HG03095 (cell line): Measurements from ENCODE around the gene CYB561A3.

Experiments used
- ATAC-seq: cut with Tn5 transposase; IDR thresholded peaks from one replicate; pipeline ENCODE4 v1.9.1; 2021; ENCODE audit warnings: moderate library complexity; ENCODE audit not compliant: unreplicated experiment

The CYB561A3 gene

DNA sequence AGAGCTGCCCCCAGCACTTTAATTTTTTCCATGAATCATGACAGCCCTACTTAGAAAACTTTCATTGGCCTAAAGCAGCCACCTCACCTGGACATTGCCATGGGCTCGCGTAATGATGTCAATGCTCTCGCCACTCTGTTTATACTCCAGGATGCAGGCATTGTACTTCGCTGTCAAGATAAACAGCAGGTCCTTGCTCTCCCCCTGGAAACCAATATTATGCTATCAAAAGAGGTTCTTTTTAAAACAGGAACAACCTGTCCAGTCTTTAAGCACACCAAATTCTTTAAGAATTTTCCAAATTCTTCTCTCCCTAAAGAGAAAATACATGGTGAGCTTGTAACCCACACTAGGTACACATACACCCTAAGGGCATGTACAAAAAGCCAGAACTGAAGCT is 31.8 kb downstream of the CYB561A3 start:
- no peak for ATAC-seq

DNA sequence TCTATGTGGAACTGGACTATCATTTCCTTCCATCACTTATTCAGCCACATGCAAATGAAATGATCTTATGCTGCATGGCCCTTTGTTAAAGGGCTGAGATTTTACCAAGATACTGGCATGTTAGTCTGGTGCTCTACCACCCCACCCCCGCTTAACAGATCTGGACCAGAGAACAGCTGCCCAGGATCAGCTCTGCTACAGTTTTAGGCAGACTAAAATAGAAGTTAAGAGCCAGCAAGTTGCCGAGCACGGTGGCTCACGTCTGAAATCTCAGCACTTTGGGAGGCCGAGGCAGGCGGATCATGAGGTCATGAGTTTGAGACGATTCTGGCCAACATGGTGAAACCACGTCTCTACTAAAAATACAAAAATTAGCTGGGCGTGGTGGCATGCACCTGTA is 33.3 kb downstream of the CYB561A3 start:
- ATAC-seq: no peak

DNA sequence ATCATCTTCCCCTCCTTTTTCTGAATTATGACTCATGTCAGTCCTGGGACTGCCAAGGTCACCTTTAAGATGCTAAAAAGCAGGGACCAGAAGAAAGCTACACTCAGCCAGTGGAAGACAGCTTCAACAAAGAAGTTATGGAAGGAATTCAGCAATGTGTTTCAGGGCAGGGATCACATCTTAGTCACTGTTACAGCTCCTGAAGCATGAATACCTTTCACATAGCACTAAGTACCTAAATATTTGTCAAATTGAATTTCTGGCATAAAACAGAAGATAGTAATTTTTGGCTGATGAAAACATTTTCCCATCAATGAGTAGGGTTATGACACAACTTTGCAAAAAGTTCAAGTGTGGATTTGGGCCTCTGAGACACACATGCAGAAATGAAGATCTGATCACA is 34.0 kb downstream of the CYB561A3 start:
- ATAC-seq: no peak

DNA sequence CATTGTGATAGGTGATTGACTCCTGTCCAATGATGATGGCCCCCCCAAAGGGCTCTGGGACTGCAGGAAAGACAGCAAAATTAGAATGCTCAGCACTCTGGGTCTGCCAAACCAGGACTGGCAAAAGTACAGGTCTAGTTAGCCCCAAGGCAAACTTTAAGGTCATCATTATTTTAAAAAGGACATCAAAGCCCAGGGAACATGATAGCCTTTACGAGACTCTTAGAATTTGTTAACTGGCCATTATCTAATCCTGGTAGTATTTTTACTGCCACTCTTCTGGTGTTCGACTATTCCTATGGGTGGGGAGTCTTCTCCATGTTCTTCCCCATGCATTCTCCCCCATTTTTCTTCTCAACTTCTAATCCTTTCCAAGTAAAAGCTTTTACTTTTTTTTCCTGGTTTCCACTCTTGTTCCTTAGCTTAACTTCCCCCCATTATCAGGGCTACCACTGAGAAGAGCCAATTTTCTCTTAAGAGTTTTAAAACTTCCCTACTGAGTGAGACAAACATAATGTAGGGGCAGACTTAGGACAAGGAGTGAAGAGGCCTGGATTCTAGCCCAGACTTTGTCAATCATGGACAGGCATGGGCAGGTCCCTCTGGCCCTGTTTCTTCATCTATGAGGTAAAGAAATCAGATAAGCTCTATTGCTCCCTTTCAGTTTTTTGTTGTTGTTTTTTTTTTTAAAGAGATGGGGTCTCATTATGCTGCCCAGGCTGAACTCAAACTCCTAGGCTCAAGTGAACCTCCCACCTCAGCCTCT is 35.9 kb downstream of the CYB561A3 start:
- no peak for ATAC-seq

DNA sequence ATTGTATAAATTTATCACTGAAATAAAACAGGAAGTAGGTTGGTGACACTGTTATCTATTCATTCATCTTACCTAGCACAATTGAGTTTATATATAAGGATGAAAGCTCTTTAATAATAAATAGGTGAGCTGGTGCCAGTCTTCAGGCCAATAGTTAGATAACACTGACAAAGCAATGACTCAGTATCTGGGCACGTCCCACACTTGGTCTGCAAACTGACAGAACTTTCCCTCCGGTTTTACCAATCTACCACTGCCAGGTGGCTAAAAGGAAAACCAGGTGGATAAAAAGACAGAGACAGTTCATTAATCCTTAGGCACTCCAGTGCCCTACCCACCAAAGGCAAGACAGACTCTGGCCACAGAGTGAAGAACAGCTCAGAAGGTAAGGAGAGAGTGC is 46.4 kb downstream of the CYB561A3 start:
- no peak for ATAC-seq

DNA sequence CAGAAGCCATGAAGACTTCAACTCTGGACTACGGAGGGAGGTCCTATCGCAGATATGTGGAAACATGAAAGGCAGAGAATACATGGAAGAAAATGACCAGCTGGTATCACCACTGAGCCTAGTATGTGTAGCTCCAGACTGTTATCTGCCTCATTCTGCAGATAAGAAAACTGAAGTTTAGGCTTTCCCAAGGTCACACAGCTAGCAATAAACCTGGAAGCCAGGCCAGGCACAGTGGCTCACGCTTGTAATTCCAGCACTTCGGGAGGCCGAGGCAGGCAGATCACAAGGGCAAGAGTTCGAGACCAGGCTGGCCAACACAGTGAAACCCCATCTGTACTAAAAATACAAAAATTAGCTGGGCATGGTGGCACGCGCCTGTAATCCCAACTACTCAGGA is 50.9 kb downstream of the CYB561A3 start:
- no peak for ATAC-seq

DNA sequence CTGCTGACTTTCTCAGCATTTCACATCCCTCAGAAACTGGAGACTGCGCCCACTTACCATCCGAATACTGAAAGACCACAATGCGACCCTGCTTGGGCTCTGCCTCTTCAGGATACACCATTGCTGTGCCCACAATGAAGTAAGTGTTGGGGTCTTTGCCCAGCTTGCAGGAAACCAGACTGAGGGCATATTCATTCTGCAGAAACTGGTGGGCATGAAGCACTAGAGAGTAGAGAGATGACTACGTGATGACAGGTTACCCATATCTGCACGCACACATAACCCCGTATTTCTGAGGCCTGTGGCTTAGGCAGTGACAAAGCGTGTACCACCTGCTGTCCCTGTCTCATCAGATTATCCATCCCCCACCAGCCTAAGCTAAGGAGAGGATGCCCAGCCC is 51.9 kb downstream of the CYB561A3 start:
- no peak for ATAC-seq

DNA sequence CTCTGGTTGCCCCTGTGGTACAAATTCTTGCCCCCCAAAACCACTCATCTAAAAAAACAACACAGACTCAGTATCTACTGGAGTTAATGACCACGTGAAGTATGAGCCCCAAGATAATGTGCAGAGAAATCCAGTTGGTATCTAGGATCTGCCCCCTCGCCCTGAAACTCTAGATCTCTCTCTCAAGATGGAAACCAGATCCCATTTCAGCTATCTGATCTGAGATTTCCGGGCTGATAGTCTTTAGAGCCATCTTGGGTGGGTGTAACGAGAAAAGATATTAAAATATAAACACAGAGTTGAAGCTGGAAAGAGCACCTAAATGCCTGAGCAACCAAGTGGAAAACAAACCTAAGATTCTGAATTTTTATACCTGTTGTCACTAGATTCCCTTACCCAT is 52.5 kb downstream of the CYB561A3 start:
- ATAC-seq: no peak

DNA sequence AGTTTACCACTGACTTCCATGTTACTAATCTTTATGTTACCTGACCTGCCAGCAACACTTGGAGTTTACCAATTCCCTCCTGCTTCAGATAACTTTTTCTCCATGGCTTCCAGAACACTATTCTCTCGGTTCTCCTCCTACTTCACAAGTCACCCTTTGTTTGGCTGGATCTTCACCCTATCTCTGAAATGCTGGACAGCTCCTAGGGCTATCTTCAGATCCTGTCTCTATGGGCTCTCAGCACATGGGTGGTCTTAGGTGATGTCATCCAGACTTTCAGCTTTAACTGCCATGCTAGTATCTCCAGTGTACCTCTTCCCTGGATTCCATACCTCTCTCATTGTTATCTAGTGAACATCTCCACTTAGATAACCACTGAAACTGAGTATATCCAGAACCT is 54.3 kb downstream of the CYB561A3 start:
- ATAC-seq: no peak

DNA sequence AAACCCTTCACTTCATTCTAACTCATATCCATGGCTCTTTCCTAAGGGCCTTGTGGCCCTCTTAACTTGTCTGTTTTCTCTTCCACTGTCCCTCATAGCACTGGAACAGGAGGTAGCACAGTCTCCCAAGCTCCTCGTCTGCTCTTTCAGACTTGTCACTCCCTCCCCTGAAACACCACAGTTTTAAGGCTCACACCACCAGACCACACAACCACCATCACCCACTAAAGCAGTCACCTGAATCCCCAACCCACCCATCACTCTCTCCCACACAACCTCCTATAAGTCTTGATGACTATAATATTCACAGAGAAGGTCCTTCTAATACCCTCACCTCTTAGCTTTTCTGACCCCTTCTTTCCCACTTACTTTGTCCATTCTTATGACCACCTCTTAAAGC is 55.5 kb downstream of the CYB561A3 start:
- ATAC-seq: no peak

DNA sequence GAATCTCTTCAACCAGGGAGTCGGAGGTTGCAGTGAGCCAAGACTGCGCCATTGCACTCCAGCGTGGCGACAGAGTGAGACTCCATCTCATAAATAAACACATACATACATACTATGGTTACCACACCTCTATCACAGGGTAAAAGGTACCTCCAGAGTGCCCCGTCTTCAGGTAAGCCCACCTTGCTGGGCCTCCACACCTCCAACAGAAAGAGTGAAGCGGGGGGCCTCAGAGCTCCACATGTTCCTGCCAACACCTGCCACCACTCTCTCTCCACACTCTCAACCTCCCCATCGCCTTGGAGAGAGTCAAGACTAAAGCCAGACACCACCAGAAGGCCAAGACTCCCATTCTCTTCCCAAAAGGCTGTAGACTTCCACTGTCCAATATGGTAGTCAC is 56.3 kb downstream of the CYB561A3 start:
- ATAC-seq: no peak

DNA sequence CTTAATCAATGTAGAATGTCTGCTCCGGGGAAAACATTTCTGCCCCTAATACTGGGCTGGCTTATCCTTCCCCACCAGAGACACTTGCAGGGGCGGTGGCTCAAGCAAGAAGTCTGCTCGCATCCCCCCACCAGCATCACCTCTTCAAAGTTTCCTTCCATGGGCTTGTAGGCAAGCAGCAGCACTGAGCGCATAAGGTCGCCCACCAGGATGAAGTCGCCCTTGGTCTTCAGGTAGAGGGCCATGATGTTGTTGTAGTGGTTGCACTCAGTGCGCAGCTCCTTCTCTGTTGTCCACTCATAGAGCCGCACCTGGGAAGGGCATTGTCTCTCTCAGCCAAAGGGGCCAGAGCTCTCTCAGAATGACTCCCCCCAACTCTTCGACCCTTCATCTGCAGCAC is 58.0 kb downstream of the CYB561A3 start:
- ATAC-seq: no peak

DNA sequence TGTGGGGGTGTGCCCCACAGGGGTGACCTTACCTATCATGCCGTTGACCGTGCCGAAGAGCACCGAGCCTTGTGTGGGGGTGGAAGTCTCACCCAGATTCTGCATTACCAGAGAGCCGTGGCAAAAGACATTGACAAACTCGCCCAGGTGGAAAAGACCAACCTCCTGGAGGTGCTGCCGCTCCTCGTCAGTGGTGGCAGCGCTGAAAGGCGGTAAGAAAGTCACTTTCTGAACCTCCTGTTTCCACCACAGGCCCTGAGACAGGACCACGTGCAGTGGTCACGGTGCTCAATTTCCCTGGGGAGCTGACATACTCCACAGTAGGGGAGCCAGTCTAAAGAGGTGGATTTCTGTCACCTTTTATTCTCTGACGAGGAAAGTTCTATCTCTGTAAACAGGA is 59.1 kb downstream of the CYB561A3 start:
- no peak for ATAC-seq
